H4 (cell line): Measurements from ENCODE around the gene ATG16L2. TPM values are rescaled to one million over a fixed set of nuclear protein-coding genes. Genes with fewer than 3 reads are reported as not detected.
"Not testable (repeated sequence)": the region's sequence is repeated elsewhere in the genome, so short reads cannot be mapped to it uniquely, and the experiment has no call there.

Experiments used
- DNase-seq: peaks from one replicate; pipeline ENCODE4 v3.0.0-alpha.2; 2015; ENCODE audit warnings: low spot score
- total RNA-seq: library from RNA; depleted of rRNA; stranded (reverse); fragments of >200 nt; shearing (Covaris generic); gene quantifications from 2 replicates; pipeline ENCODE4 v1.2.3, GENCODE V29; 2014

The ATG16L2 gene
- total RNA-seq, 1 experiment from 2014 or later: 0.66 TPM

GRCh38 chr11:72802822-72803221, 11.4 kb upstream of the ATG16L2 start:
- DNase-seq: no peak

- DNase-seq: no peak
These were observed 9.0 kb upstream of the ATG16L2 start for GRCh38 chr11:72805216-72805615.

- not testable (repeated sequence) for DNase-seq
These were observed 7.8 kb upstream of the ATG16L2 start for GRCh38 chr11:72806378-72806777.

- peak; percentile 85 for DNase-seq
These were observed 7.1 kb upstream of the ATG16L2 start for GRCh38 chr11:72807021-72807693.

- DNase-seq: no peak
These were observed 6.4 kb upstream of the ATG16L2 start for GRCh38 chr11:72807792-72808191.

GRCh38 chr11:72808331-72808798, 5.8 kb upstream of the ATG16L2 start:
- DNase-seq: peak; percentile 33

- not testable (repeated sequence) for DNase-seq
These were observed 2.5 kb upstream of the ATG16L2 start for GRCh38 chr11:72811686-72812085.

- DNase-seq: no peak
These were observed 1.6 kb upstream of the ATG16L2 start for GRCh38 chr11:72812604-72812966.

GRCh38 chr11:72812967-72813739, 1.1 kb upstream of the ATG16L2 start:
- DNase-seq: peak; percentile 58

- no peak for DNase-seq
These were observed 398 bp upstream of the ATG16L2 start for GRCh38 chr11:72813740-72814285.

GRCh38 chr11:72815110-72815618, 953 bp downstream of the ATG16L2 start:
- peak; percentile 51 for DNase-seq

GRCh38 chr11:72816404-72816990, 2.3 kb downstream of the ATG16L2 start:
- no peak for DNase-seq

- no peak for DNase-seq
These were observed 3.8 kb downstream of the ATG16L2 start for GRCh38 chr11:72817966-72818365.

GRCh38 chr11:72818971-72819370, 4.8 kb downstream of the ATG16L2 start:
- no peak for DNase-seq

- no peak for DNase-seq
These were observed 6.4 kb downstream of the ATG16L2 start for GRCh38 chr11:72820439-72821139.

GRCh38 chr11:72821221-72821919, 7.2 kb downstream of the ATG16L2 start:
- DNase-seq: no peak

- DNase-seq: peak; percentile 79
These were observed 7.9 kb downstream of the ATG16L2 start for GRCh38 chr11:72821920-72822799.

- DNase-seq: no peak
These were observed 9.0 kb downstream of the ATG16L2 start for GRCh38 chr11:72823105-72823804.

GRCh38 chr11:72824020-72824419, 9.8 kb downstream of the ATG16L2 start:
- no peak for DNase-seq
